CD4-positive, alpha-beta T cell (primary cell): ENCODE data around the gene ACER2. TPM values are rescaled to one million over a fixed set of nuclear protein-coding genes. Genes with fewer than 3 reads are reported as not detected.
A peak's percentile ranks its signal among the peaks of the same experiment; 100 is the strongest.

Experiments
- ATAC-seq: fragments of 200-7000 bp; cut with Tn5 transposase; one replicate; pipeline ENCODE4 v1.10.0; 2022; ENCODE audit warnings: mild to moderate bottlenecking; ENCODE audit not compliant: poor library complexity
- CTCF ChIA-PET: fragments of 350-600 bp; sonication (Branson Sonifier 250); formaldehyde crosslinking; loops from one replicate; lab custom pipeline; 2021; ENCODE audit warnings: antibody characterized with exemption, inconsistent platforms; lab: Charles Lee
- POLR2A ChIA-PET: fragments of 350-600 bp; sonication (Branson Sonifier 250); formaldehyde crosslinking; loops from one replicate; lab custom pipeline; 2021; ENCODE audit warnings: antibody characterized with exemption, inconsistent platforms; lab: Charles Lee
- DNase-seq, 14 experiments: peaks; one replicate each; pipeline ENCODE4 v3.0.0-alpha.2; 2013 to 2020; ENCODE audit warnings: mixed read lengths in 2 of 14
- H3K27ac ChIP-seq, 2 donors: one replicate each; pipeline versions ENCODE4 v1.5.1 to v1.7.0; 2013; ENCODE audit warnings: low read length in 2 of 2, low read depth in 1 of 2, mild to moderate bottlenecking in 1 of 2
- H3K27me3 ChIP-seq, 2 experiments: 1 replicate in 1 of 2; 2 replicates in 1 of 2; pipeline versions ENCODE4 v1.6.1 to v1.7.0; 2013; ENCODE audit warnings: low read length in 2 of 2, control low read depth in 1 of 2, mild to moderate bottlenecking in 1 of 2, moderate library complexity in 1 of 2; ENCODE audit not compliant: insufficient read depth in 2 of 2, control insufficient read depth in 1 of 2
- H3K36me3 ChIP-seq: one replicate; pipeline ENCODE4 v1.6.1; 2013; ENCODE audit warnings: low read length, control low read depth; ENCODE audit not compliant: insufficient read depth
- H3K4me1 ChIP-seq: one replicate; pipeline ENCODE4 v1.6.1; 2013; ENCODE audit warnings: low read length, control low read depth; ENCODE audit not compliant: insufficient read depth
- H3K4me3 ChIP-seq: one replicate; pipeline ENCODE4 v1.5.1; 2013; ENCODE audit warnings: mild to moderate bottlenecking, low read length, moderate library complexity
- H3K9me3 ChIP-seq, 2 experiments: 1 replicate in 1 of 2; 2 replicates in 1 of 2; pipeline versions ENCODE4 v1.6.1 to v1.7.0; 2013; ENCODE audit warnings: low read length in 2 of 2, mild to moderate bottlenecking in 2 of 2, control low read depth in 1 of 2, moderate library complexity in 1 of 2; ENCODE audit not compliant: control insufficient read depth in 1 of 2, insufficient read depth in 1 of 2
- H3K27ac Mint-ChIP-seq: one replicate; pipeline ENCODE4 v1.8.0; 2020; ENCODE audit warnings: mixed read lengths
- H3K27me3 Mint-ChIP-seq: one replicate; pipeline ENCODE4 v1.8.0; 2021; ENCODE audit warnings: mixed read lengths
- H3K36me3 Mint-ChIP-seq: one replicate; pipeline ENCODE4 v1.8.0; 2021; ENCODE audit warnings: low read depth, mixed read lengths
- H3K4me1 Mint-ChIP-seq: one replicate; pipeline ENCODE4 v1.8.0; 2021; ENCODE audit warnings: low read depth, mixed read lengths
- H3K4me3 Mint-ChIP-seq: one replicate; pipeline ENCODE4 v1.8.0; 2020; ENCODE audit warnings: mild to moderate bottlenecking, mixed read lengths
- H3K9me3 Mint-ChIP-seq: one replicate; pipeline ENCODE4 v1.8.0; 2020; ENCODE audit warnings: mixed read lengths
- intact Hi-C, 2 experiments: fragments of 100-400 bp; cut with DNase I in 1 of 2; cut with micrococcal nuclease in 1 of 2; formaldehyde crosslinking; loops; one replicate each; pipeline versions ENCODE4 v1.15.1 to v1.9.0; 2023 to 2025; cut with DNase I, micrococcal nuclease
- total RNA-seq, 174 experiments: library from RNA in 2 of 174; stranded (reverse) in 2 of 174; gene quantifications; one replicate each; pipeline ENCODE4 v1.2.3 and lab custom pipeline; 2021 to 2026
- TF ChIP-seq, protein P1 (sequence below): fragments of 200-600 bp; IDR thresholded peaks from one replicate; pipeline ENCODE4 v1.8.0; 2022; ENCODE audit warnings: antibody characterized with exemption, mild to moderate bottlenecking

Gene ACER2
- total RNA-seq, 2 experiments from 2014 or later = 1.2 to 1.4 TPM

- Histone ChIP-seq H3K36me3 (no peaks in the 10 kb centered on the region), H3K9me3 (no peaks in the 10 kb centered on the region), H3K4me3 (peak overlapping the region; percentile 40), H3K27ac (no peak overlapping the region), H3K27me3 (no peaks in the 10 kb centered on the region), H3K4me1 (peaks cover 10% of the 10 kb centered on the region)
- H3K4me1 Mint-ChIP-seq = peaks cover 12% of the 10 kb centered on the region
- peaks cover 15% of the 10 kb centered on the region for H3K27me3 Mint-ChIP-seq
- POLR2A ChIA-PET = no interaction called here
- DNase-seq (peak in 11 of 14 experiments; percentile 7 to 59 (median 24)), ATAC-seq (peak; percentile 71)
- CTCF ChIA-PET = interaction anchor here (1.1 kb wide), 1 partner anchor 15 kb away, joined by 4 read pairs; no protein-coding TSS in a partner anchor
- intact Hi-C loops = loop anchor here in 1 of 2 experiments (5.0 kb wide), 2 partner anchors 1470 to 1550 kb away; no protein-coding TSS in a partner anchor
- H3K4me3 Mint-ChIP-seq = peak overlapping the region; percentile 71
- TF ChIP-seq, protein P1, sequence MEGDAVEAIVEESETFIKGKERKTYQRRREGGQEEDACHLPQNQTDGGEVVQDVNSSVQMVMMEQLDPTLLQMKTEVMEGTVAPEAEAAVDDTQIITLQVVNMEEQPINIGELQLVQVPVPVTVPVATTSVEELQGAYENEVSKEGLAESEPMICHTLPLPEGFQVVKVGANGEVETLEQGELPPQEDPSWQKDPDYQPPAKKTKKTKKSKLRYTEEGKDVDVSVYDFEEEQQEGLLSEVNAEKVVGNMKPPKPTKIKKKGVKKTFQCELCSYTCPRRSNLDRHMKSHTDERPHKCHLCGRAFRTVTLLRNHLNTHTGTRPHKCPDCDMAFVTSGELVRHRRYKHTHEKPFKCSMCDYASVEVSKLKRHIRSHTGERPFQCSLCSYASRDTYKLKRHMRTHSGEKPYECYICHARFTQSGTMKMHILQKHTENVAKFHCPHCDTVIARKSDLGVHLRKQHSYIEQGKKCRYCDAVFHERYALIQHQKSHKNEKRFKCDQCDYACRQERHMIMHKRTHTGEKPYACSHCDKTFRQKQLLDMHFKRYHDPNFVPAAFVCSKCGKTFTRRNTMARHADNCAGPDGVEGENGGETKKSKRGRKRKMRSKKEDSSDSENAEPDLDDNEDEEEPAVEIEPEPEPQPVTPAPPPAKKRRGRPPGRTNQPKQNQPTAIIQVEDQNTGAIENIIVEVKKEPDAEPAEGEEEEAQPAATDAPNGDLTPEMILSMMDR = peak; percentile 68
- no peak overlapping the region for H3K27ac Mint-ChIP-seq
- H3K9me3 Mint-ChIP-seq = no peaks in the 10 kb centered on the region
- no peaks in the 10 kb centered on the region for H3K36me3 Mint-ChIP-seq
Measured at GRCh38 chr9:19471737-19472648, 63.2 kb downstream of the ACER2 start.

DNA sequence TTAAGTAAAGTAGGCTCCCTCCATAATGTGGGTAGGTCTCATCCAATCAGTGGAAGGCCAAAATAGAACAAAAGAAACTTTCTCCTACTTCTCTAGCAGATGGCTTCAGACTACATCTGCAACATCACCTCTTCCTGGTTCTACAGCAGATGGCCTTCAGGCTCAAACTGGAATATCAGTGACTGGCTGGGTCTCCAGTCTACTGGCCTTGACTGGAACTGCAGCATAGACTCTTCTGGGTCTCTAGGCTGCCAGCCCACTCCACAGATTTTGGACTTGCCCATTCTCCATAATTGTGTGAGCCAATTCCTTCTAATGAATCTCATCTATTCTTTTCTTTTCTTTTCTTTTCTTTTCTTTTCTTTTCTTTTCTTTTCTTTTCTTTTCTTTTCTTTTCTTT is 64.8 kb downstream of the ACER2 start:
- Mint-ChIP-seq H3K4me1 (peaks cover 12% of the 10 kb centered on the region), H3K27me3 (peaks cover 18% of the 10 kb centered on the region), H3K27ac (no peak overlapping the region), H3K4me3 (no peak overlapping the region), H3K9me3 (no peaks in the 10 kb centered on the region), H3K36me3 (no peaks in the 10 kb centered on the region)
- DNase-seq (no peak), ATAC-seq (no peak)
- Histone ChIP-seq H3K27me3 (no peaks in the 10 kb centered on the region), H3K27ac (no peak overlapping the region), H3K36me3 (no peaks in the 10 kb centered on the region), H3K4me1 (peaks cover 10% of the 10 kb centered on the region), H3K9me3 (no peaks in the 10 kb centered on the region), H3K4me3 (no peak overlapping the region)
- CTCF ChIA-PET = interaction anchor here (3.6 kb wide), 1 partner anchor 9 kb away, joined by 17 read pairs; no protein-coding TSS in a partner anchor
- intact Hi-C loops = loop anchor here in 1 of 2 experiments (5.0 kb wide), 2 partner anchors 1469 to 1549 kb away; no protein-coding TSS in a partner anchor
- TF ChIP-seq, protein P1 = no peak
- POLR2A ChIA-PET = no interaction called here

GRCh38 chr9:19479874-19480273 is 71.1 kb downstream of the ACER2 start:
- no peaks in the 10 kb centered on the region for H3K4me1 Mint-ChIP-seq
- TF ChIP-seq, protein P1 = no peak
- ATAC-seq (no peak), DNase-seq (no peak)
- H3K27ac Mint-ChIP-seq = no peak overlapping the region
- H3K4me3 Mint-ChIP-seq = no peak overlapping the region
- no peak overlapping the region for H3K4me3 ChIP-seq
- no peaks in the 10 kb centered on the region for H3K4me1 ChIP-seq
- no peaks in the 10 kb centered on the region for H3K9me3 Mint-ChIP-seq
- no peaks in the 10 kb centered on the region for H3K36me3 ChIP-seq
- no peaks in the 10 kb centered on the region for H3K27me3 ChIP-seq
- H3K36me3 Mint-ChIP-seq = no peaks in the 10 kb centered on the region
- intact Hi-C loops = no loop called here
- H3K27me3 Mint-ChIP-seq = peaks cover 10% of the 10 kb centered on the region
- no peak overlapping the region for H3K27ac ChIP-seq
- ChIA-PET POLR2A (no interaction called here), CTCF (interaction anchor here (3.2 kb wide), 1 partner anchor 15 kb away, joined by 10 read pairs; no protein-coding TSS in a partner anchor)
- H3K9me3 ChIP-seq = no peaks in the 10 kb centered on the region
